ENCODE measurements around the gene FHL3.
"Not testable (repeated sequence)": the region's sequence is repeated elsewhere in the genome, so short reads cannot be mapped to it uniquely, and the experiment has no call there.

The FHL3 gene

DNA sequence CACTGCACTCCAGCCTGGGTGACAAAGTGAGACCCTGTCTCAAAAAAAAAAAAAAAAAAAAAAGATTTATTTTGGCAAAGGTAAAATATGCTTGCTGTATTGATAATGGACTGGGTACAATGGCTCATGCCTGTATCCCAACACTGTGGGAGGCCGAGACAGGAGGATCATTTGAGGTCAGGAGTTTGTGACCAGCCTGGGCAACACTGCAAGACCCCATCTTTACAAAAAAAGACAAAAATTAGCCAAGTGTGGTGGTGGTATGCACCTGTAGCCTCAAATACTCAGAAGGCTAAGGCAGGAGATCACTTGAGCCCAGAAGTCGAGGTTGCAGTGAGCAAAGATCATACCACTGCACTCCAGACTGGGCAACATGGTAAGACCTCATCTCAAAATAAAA lies 21.8 kb downstream of the FHL3 start:
- WGBS (ENCODE audit: extremely low coverage, insufficient coverage, low lambda C conversion rate): no CpG with 5 or more reads among the region's 2 CpGs
- Histone ChIP-seq H3K36me3 (ENCODE audit: control insufficient read depth, insufficient read depth, low read length) (peaks cover 16% of the 10 kb centered on the region), H3K56ac (ENCODE audit: low read length) (no peak overlapping the region), H3K27me3 (ENCODE audit: insufficient read depth, low read length, poor library complexity) (no peaks in the 10 kb centered on the region), H2BK5ac (ENCODE audit: low read length) (no peak overlapping the region), H3K27ac (ENCODE audit: low read depth, low read length) (no peak overlapping the region), H3K23ac (ENCODE audit: low read length) (no peak overlapping the region), H3K79me2 (ENCODE audit: control insufficient read depth, insufficient read depth, low read length) (peaks cover 5% of the 10 kb centered on the region), H2BK120ac (ENCODE audit: low read depth, low read length) (no peak overlapping the region), H4K5ac (ENCODE audit: low read length) (no peak overlapping the region), H2BK15ac (replicated peaks; ENCODE audit: low read depth) (no peak overlapping the region), H3K4me2 (ENCODE audit: low read length) (no peak overlapping the region), H3K18ac (ENCODE audit: low read length) (no peak overlapping the region), H3K4me1 (ENCODE audit: control insufficient read depth, low read depth, low read length) (no peaks in the 10 kb centered on the region), H3K9ac (ENCODE audit: low read length) (no peak overlapping the region), H3K79me1 (ENCODE audit: low read length) (peaks cover 6% of the 10 kb centered on the region), H3K4ac (ENCODE audit: low read depth, low read length) (no peak overlapping the region), H2AK5ac (ENCODE audit: low read length) (no peak overlapping the region), H4K8ac (ENCODE audit: low read depth, low read length) (no peak overlapping the region), H3K4me3 (ENCODE audit: low read length) (no peak overlapping the region)
- no peak for DNase-seq

DNA sequence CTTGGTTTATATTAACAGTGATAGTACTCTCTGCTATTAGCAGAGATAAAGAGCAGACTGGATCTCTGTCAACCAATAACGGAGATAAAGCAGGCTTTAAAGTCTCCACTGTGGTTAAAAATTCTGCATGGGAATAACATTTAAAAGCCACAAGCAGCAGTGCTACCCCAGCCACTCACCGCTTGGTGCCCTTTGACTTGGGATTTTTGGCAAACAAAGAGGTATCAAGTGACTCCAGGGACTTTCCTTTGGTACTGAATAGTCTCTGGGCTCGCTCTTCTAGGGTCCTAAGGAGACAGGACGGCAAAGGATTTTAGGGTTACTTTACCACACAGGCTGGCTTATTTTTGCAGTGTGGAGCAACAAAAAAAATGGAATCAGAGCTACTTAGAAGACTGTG lies 26.8 kb downstream of the FHL3 start:
- peaks cover 16% of the 10 kb centered on the region for H3K36me3 ChIP-seq (ENCODE audit: control insufficient read depth, insufficient read depth, low read length)
- H2AK5ac ChIP-seq (ENCODE audit: low read length): no peak overlapping the region
- H2BK5ac ChIP-seq (ENCODE audit: low read length): no peak overlapping the region
- H3K4me2 ChIP-seq (ENCODE audit: low read length): no peak overlapping the region
- H4K8ac ChIP-seq (ENCODE audit: low read depth, low read length): no peak overlapping the region
- no peak overlapping the region for H3K23ac ChIP-seq (ENCODE audit: low read length)
- H3K79me1 ChIP-seq (ENCODE audit: low read length): peaks cover 2% of the 10 kb centered on the region
- H3K4ac ChIP-seq (ENCODE audit: low read depth, low read length): no peak overlapping the region
- no peak overlapping the region for H3K4me3 ChIP-seq (ENCODE audit: low read length)
- no peaks in the 10 kb centered on the region for H3K27me3 ChIP-seq (ENCODE audit: insufficient read depth, low read length, poor library complexity)
- H2BK120ac ChIP-seq (ENCODE audit: low read depth, low read length): no peak overlapping the region
- H3K27ac ChIP-seq (ENCODE audit: low read depth, low read length): no peak overlapping the region
- H3K4me1 ChIP-seq (ENCODE audit: control insufficient read depth, low read depth, low read length): no peaks in the 10 kb centered on the region
- no peak overlapping the region for H3K56ac ChIP-seq (ENCODE audit: low read length)
- H2BK15ac ChIP-seq (replicated peaks; ENCODE audit: low read depth): no peak overlapping the region
- DNase-seq: no peak
- H3K9ac ChIP-seq (ENCODE audit: low read length): no peak overlapping the region
- no peak overlapping the region for H4K5ac ChIP-seq (ENCODE audit: low read length)
- no CpG with 5 or more reads among the region's 4 CpGs for WGBS (ENCODE audit: extremely low coverage, insufficient coverage, low lambda C conversion rate)
- H3K18ac ChIP-seq (ENCODE audit: low read length): no peak overlapping the region
- H3K79me2 ChIP-seq (ENCODE audit: control insufficient read depth, insufficient read depth, low read length): no peaks in the 10 kb centered on the region

DNA sequence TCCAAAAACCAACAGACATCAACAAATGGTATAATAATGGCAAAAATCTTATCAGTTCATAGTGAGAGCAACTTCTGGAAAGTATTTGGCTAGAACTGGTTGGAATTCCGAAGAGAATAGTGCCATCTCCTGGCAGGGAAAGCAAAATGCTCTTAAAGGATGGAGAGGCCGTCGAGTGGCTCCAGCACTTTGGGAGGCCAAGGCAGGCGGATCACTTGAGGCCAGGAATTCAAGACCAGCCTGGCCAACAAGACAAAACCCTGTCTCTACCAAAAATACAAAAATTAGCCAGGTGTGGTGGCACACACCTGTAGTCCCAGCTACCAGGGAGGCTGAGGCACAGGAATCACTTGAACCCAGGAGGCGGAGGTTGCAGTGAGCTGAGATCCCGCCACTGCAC lies 30.2 kb downstream of the FHL3 start:
- not testable (repeated sequence) for H3K4me2 ChIP-seq (ENCODE audit: low read length); H3K18ac ChIP-seq (ENCODE audit: low read length); H3K4me3 ChIP-seq (ENCODE audit: low read length); H3K79me2 ChIP-seq (ENCODE audit: control insufficient read depth, insufficient read depth, low read length); H2BK5ac ChIP-seq (ENCODE audit: low read length); H2BK15ac ChIP-seq (replicated peaks; ENCODE audit: low read depth); H3K23ac ChIP-seq (ENCODE audit: low read length); H3K9ac ChIP-seq (ENCODE audit: low read length); H3K27ac ChIP-seq (ENCODE audit: low read depth, low read length); H3K56ac ChIP-seq (ENCODE audit: low read length); H4K8ac ChIP-seq (ENCODE audit: low read depth, low read length); H3K27me3 ChIP-seq (ENCODE audit: insufficient read depth, low read length, poor library complexity); H2AK5ac ChIP-seq (ENCODE audit: low read length); H3K4ac ChIP-seq (ENCODE audit: low read depth, low read length); H4K5ac ChIP-seq (ENCODE audit: low read length); H3K79me1 ChIP-seq (ENCODE audit: low read length); H3K4me1 ChIP-seq (ENCODE audit: control insufficient read depth, low read depth, low read length); H2BK120ac ChIP-seq (ENCODE audit: low read depth, low read length)
- DNase-seq: peak; percentile 78
- peaks cover 12% of the 10 kb centered on the region for H3K36me3 ChIP-seq (ENCODE audit: control insufficient read depth, insufficient read depth, low read length)
- no CpG with 5 or more reads among the region's 6 CpGs for WGBS (ENCODE audit: extremely low coverage, insufficient coverage, low lambda C conversion rate)

DNA sequence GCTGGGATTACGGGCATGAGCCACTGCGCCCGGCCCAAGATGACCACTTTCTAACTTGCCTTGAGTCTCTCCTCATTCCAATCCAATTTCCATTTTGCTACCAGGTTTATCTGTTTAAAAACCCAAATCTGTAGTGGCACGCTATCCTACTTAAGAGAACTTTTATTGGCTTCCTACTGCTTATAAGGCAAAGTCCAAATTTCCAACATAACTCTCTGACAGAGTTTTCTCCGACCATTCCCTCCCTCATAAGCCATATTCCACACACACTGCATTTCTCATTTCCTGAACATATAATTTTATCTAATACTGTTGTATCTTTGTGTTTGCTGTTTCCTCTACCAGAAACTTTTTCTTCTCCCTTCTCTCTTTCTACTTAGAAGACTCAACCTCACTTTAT lies 30.7 kb downstream of the FHL3 start:
- no peak overlapping the region for H3K4me3 ChIP-seq (ENCODE audit: low read length)
- H2BK120ac ChIP-seq (ENCODE audit: low read depth, low read length): no peak overlapping the region
- peaks cover 14% of the 10 kb centered on the region for H3K36me3 ChIP-seq (ENCODE audit: control insufficient read depth, insufficient read depth, low read length)
- no peak overlapping the region for H4K8ac ChIP-seq (ENCODE audit: low read depth, low read length)
- no peaks in the 10 kb centered on the region for H3K79me2 ChIP-seq (ENCODE audit: control insufficient read depth, insufficient read depth, low read length)
- H3K27ac ChIP-seq (ENCODE audit: low read depth, low read length): no peak overlapping the region
- no peak overlapping the region for H2AK5ac ChIP-seq (ENCODE audit: low read length)
- H3K79me1 ChIP-seq (ENCODE audit: low read length): peaks cover 2% of the 10 kb centered on the region
- no CpG with 5 or more reads among the region's 5 CpGs for WGBS (ENCODE audit: extremely low coverage, insufficient coverage, low lambda C conversion rate)
- no peak overlapping the region for H3K9ac ChIP-seq (ENCODE audit: low read length)
- no peaks in the 10 kb centered on the region for H3K4me1 ChIP-seq (ENCODE audit: control insufficient read depth, low read depth, low read length)
- no peak overlapping the region for H2BK5ac ChIP-seq (ENCODE audit: low read length)
- no peaks in the 10 kb centered on the region for H3K27me3 ChIP-seq (ENCODE audit: insufficient read depth, low read length, poor library complexity)
- no peak overlapping the region for H2BK15ac ChIP-seq (replicated peaks; ENCODE audit: low read depth)
- no peak overlapping the region for H3K18ac ChIP-seq (ENCODE audit: low read length)
- H3K4ac ChIP-seq (ENCODE audit: low read depth, low read length): no peak overlapping the region
- no peak for DNase-seq
- H4K5ac ChIP-seq (ENCODE audit: low read length): no peak overlapping the region
- no peak overlapping the region for H3K56ac ChIP-seq (ENCODE audit: low read length)
- no peak overlapping the region for H3K23ac ChIP-seq (ENCODE audit: low read length)
- no peak overlapping the region for H3K4me2 ChIP-seq (ENCODE audit: low read length)

DNA sequence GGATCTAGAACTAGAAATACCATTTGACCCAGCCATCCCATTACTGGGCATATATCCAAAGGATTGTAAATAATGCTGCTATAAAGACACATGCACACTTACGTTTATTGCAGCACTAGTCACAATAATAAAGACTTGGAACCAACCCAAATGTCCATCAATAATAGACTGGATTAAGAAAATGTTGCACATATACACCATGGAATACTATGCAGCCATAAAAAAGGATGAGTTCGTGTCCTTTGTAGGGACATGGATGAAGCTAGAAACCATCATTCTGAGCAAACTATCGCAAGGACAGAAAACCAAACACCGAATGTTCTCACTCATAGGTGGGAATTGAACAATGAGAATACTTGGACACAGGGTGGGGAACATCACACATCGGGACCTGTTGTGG lies 31.6 kb downstream of the FHL3 start:
- not testable (repeated sequence) for H4K5ac ChIP-seq (ENCODE audit: low read length); H3K4me3 ChIP-seq (ENCODE audit: low read length); H4K8ac ChIP-seq (ENCODE audit: low read depth, low read length); H3K18ac ChIP-seq (ENCODE audit: low read length); H2AK5ac ChIP-seq (ENCODE audit: low read length); H2BK15ac ChIP-seq (replicated peaks; ENCODE audit: low read depth); H3K4ac ChIP-seq (ENCODE audit: low read depth, low read length); H3K27ac ChIP-seq (ENCODE audit: low read depth, low read length); H3K23ac ChIP-seq (ENCODE audit: low read length); H2BK120ac ChIP-seq (ENCODE audit: low read depth, low read length); H3K79me2 ChIP-seq (ENCODE audit: control insufficient read depth, insufficient read depth, low read length); DNase-seq; H3K4me2 ChIP-seq (ENCODE audit: low read length); H3K79me1 ChIP-seq (ENCODE audit: low read length); H3K4me1 ChIP-seq (ENCODE audit: control insufficient read depth, low read depth, low read length); H3K9ac ChIP-seq (ENCODE audit: low read length); H3K27me3 ChIP-seq (ENCODE audit: insufficient read depth, low read length, poor library complexity); H3K56ac ChIP-seq (ENCODE audit: low read length); H2BK5ac ChIP-seq (ENCODE audit: low read length)
- no CpG with 5 or more reads among the region's 5 CpGs for WGBS (ENCODE audit: extremely low coverage, insufficient coverage, low lambda C conversion rate)
- H3K36me3 ChIP-seq (ENCODE audit: control insufficient read depth, insufficient read depth, low read length): peaks cover 18% of the 10 kb centered on the region

DNA sequence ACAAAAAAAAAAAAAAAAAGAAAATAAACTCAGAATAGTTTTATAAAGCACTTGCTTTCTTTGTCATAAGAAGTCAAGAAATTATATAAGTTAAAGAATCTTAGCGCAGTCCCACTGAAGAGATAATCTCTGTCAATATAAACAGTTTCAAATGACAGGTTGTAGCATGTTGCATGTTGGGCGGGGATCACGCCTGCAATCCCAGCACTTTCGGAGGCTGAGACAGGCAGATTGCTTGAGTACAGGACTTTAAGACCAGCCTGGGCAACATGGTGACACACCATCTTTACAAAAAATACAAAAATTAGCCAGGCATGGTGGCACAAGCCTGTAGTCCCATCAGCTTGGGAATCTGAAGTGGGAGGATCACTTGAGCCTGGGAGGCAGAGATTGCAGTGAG lies 40.0 kb downstream of the FHL3 start:
- H4K5ac ChIP-seq (ENCODE audit: low read length): no peak overlapping the region
- no peak overlapping the region for H3K23ac ChIP-seq (ENCODE audit: low read length)
- H2BK5ac ChIP-seq (ENCODE audit: low read length): no peak overlapping the region
- H2AK5ac ChIP-seq (ENCODE audit: low read length): no peak overlapping the region
- H3K4me2 ChIP-seq (ENCODE audit: low read length): no peak overlapping the region
- no peak overlapping the region for H3K27ac ChIP-seq (ENCODE audit: low read depth, low read length)
- H3K79me2 ChIP-seq (ENCODE audit: control insufficient read depth, insufficient read depth, low read length): no peaks in the 10 kb centered on the region
- H3K4me3 ChIP-seq (ENCODE audit: low read length): no peak overlapping the region
- no peak overlapping the region for H3K18ac ChIP-seq (ENCODE audit: low read length)
- H3K79me1 ChIP-seq (ENCODE audit: low read length): no peaks in the 10 kb centered on the region
- H3K4me1 ChIP-seq (ENCODE audit: control insufficient read depth, low read depth, low read length): no peaks in the 10 kb centered on the region
- DNase-seq: no peak
- H4K8ac ChIP-seq (ENCODE audit: low read depth, low read length): no peak overlapping the region
- H3K4ac ChIP-seq (ENCODE audit: low read depth, low read length): no peak overlapping the region
- no CpG with 5 or more reads among the region's 4 CpGs for WGBS (ENCODE audit: extremely low coverage, insufficient coverage, low lambda C conversion rate)
- peaks cover 19% of the 10 kb centered on the region for H3K36me3 ChIP-seq (ENCODE audit: control insufficient read depth, insufficient read depth, low read length)
- H2BK120ac ChIP-seq (ENCODE audit: low read depth, low read length): no peak overlapping the region
- H3K56ac ChIP-seq (ENCODE audit: low read length): no peak overlapping the region
- no peaks in the 10 kb centered on the region for H3K27me3 ChIP-seq (ENCODE audit: insufficient read depth, low read length, poor library complexity)
- H3K9ac ChIP-seq (ENCODE audit: low read length): no peak overlapping the region
- H2BK15ac ChIP-seq (replicated peaks; ENCODE audit: low read depth): no peak overlapping the region
